ENCODE data around the gene RAB7A. TPM values are rescaled to one million over a fixed set of nuclear protein-coding genes. Genes with fewer than 3 reads are reported as not detected.

Gene RAB7A
- total RNA-seq, 1 experiment from 2014 or later, result 233 TPM

DNA sequence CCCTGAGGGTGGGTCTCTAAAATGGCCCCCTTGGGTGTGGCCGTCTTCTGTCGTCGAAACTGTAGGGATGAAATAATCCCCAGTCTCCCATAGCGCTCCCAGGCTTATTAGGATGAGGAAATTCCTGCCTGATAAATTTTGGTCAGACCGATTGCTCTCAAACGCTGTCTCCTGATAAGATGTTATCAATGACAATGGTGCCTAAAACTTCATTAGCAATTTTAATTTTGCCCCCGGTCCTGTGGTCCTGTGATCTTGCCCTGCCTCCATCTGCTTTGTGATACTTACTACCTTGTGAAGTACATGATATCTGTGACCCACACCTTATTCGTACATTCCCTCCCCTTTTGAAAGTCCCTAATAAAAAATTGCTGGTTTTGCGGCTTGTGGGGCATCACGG, 5.1 kb upstream of the RAB7A start:
- H3K36me3 ChIP-seq (ENCODE audit: control insufficient read depth in 1 of 2, insufficient read depth in 2 of 2, low read length in 2 of 2), result no peaks in the 10 kb centered on the region
- H3K4me2 ChIP-seq (ENCODE audit: low read length), result no peak overlapping the region
- intact Hi-C loops (cut with micrococcal nuclease), result no loop called here
- no peak overlapping the region for H3K9ac ChIP-seq (ENCODE audit: low read length)
- no peak overlapping the region for H2AFZ ChIP-seq (ENCODE audit: low read depth, low read length, poor library complexity, severe bottlenecking)
- CTCF ChIA-PET, result no interaction called here
- POLR2A ChIA-PET, result no interaction called here
- TF ChIP-seq, protein P1, sequence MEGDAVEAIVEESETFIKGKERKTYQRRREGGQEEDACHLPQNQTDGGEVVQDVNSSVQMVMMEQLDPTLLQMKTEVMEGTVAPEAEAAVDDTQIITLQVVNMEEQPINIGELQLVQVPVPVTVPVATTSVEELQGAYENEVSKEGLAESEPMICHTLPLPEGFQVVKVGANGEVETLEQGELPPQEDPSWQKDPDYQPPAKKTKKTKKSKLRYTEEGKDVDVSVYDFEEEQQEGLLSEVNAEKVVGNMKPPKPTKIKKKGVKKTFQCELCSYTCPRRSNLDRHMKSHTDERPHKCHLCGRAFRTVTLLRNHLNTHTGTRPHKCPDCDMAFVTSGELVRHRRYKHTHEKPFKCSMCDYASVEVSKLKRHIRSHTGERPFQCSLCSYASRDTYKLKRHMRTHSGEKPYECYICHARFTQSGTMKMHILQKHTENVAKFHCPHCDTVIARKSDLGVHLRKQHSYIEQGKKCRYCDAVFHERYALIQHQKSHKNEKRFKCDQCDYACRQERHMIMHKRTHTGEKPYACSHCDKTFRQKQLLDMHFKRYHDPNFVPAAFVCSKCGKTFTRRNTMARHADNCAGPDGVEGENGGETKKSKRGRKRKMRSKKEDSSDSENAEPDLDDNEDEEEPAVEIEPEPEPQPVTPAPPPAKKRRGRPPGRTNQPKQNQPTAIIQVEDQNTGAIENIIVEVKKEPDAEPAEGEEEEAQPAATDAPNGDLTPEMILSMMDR (IDR thresholded peaks at IDR 0.05 in 2 of 3, conservative IDR thresholded peaks at IDR 0.05 in 1 of 3; ENCODE audit: borderline replicate concordance in 1 of 3, insufficient read depth in 1 of 3, low read depth in 2 of 3, low read length in 2 of 3), result no peak
- TF ChIP-seq EZH2 (IDR thresholded peaks at IDR 0.05) (no peak), TCF7L2 (IDR thresholded peaks at IDR 0.05; ENCODE audit: borderline replicate concordance, extremely low read depth, insufficient read depth, insufficient read length) (no peak), EGR1 (IDR thresholded peaks at IDR 0.05; ENCODE audit: low read depth) (no peak), JUND (IDR thresholded peaks at IDR 0.05) (no peak), FOSL1 (IDR thresholded peaks at IDR 0.05; ENCODE audit: low read depth) (no peak), YY1 (IDR thresholded peaks at IDR 0.05; ENCODE audit: extremely low read depth, insufficient replicate concordance, low read depth, low read length) (no peak), RAD21 (IDR thresholded peaks at IDR 0.05; ENCODE audit: low read depth) (no peak), ZFX (IDR thresholded peaks at IDR 0.05) (no peak), CEBPB (IDR thresholded peaks at IDR 0.05; ENCODE audit: low read depth) (no peak), SP1 (IDR thresholded peaks at IDR 0.05; ENCODE audit: low read depth) (no peak), SRF (IDR thresholded peaks at IDR 0.05; ENCODE audit: low read depth) (no peak), POLR2AphosphoS5 (IDR thresholded peaks at IDR 0.05; ENCODE audit: low read depth, low read length) (no peak), ZNF274 (IDR thresholded peaks at IDR 0.05; ENCODE audit: low read depth, low read length) (no peak), SIN3A (IDR thresholded peaks at IDR 0.05; ENCODE audit: low read depth) (no peak)
- TF ChIP-seq, protein P2, sequence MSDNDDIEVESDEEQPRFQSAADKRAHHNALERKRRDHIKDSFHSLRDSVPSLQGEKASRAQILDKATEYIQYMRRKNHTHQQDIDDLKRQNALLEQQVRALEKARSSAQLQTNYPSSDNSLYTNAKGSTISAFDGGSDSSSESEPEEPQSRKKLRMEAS (IDR thresholded peaks at IDR 0.05), result no peak
- TF ChIP-seq, protein P3, sequence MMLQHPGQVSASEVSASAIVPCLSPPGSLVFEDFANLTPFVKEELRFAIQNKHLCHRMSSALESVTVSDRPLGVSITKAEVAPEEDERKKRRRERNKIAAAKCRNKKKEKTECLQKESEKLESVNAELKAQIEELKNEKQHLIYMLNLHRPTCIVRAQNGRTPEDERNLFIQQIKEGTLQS (IDR thresholded peaks at IDR 0.05), result no peak
- TF ChIP-seq, protein P4, sequence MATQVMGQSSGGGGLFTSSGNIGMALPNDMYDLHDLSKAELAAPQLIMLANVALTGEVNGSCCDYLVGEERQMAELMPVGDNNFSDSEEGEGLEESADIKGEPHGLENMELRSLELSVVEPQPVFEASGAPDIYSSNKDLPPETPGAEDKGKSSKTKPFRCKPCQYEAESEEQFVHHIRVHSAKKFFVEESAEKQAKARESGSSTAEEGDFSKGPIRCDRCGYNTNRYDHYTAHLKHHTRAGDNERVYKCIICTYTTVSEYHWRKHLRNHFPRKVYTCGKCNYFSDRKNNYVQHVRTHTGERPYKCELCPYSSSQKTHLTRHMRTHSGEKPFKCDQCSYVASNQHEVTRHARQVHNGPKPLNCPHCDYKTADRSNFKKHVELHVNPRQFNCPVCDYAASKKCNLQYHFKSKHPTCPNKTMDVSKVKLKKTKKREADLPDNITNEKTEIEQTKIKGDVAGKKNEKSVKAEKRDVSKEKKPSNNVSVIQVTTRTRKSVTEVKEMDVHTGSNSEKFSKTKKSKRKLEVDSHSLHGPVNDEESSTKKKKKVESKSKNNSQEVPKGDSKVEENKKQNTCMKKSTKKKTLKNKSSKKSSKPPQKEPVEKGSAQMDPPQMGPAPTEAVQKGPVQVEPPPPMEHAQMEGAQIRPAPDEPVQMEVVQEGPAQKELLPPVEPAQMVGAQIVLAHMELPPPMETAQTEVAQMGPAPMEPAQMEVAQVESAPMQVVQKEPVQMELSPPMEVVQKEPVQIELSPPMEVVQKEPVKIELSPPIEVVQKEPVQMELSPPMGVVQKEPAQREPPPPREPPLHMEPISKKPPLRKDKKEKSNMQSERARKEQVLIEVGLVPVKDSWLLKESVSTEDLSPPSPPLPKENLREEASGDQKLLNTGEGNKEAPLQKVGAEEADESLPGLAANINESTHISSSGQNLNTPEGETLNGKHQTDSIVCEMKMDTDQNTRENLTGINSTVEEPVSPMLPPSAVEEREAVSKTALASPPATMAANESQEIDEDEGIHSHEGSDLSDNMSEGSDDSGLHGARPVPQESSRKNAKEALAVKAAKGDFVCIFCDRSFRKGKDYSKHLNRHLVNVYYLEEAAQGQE (IDR thresholded peaks at IDR 0.05; ENCODE audit: low read depth), result no peak
- H3K27me3 ChIP-seq (ENCODE audit: insufficient read depth, low read length), result no peaks in the 10 kb centered on the region
- H3K4me1 ChIP-seq (ENCODE audit: control insufficient read depth in 1 of 2, insufficient read depth in 2 of 2, low read length in 2 of 2), result peaks cover 0 to 6% of the 10 kb centered on the region in 2 experiments; a peak in 2 of 4 replicates
- BruUV-seq (replicated peaks), result no TSS peak
- no peaks in the 10 kb centered on the region for H4K20me1 ChIP-seq (ENCODE audit: insufficient read depth)
- H3K79me2 ChIP-seq (ENCODE audit: insufficient read depth, low read length), result no peaks in the 10 kb centered on the region
- no peak overlapping the region for H3K27ac ChIP-seq (ENCODE audit: low read depth, low read length)
- RAD21 ChIA-PET (ENCODE audit: low non-redundant PET in 1 of 2, low total read pairs in 2 of 2, uncharacterized antibody in 2 of 2, unreplicated experiment in 2 of 2), result no interaction called here
- H3K9me3 ChIP-seq (ENCODE audit: control insufficient read depth in 1 of 2, insufficient read depth in 1 of 2, low read depth in 1 of 2, low read length in 2 of 2), result no peaks in the 10 kb centered on the region
- ATAC-seq (no peak), DNase-seq (ENCODE audit: low read depth, low spot score) (no peak)
- no peaks in the 10 kb centered on the region for H3K9me2 ChIP-seq (ENCODE audit: insufficient read depth)
- no peak overlapping the region for H3K4me3 ChIP-seq (replicated peaks in 1 of 2; ENCODE audit: low read depth in 1 of 2, low read length in 2 of 2)

Data from HCT116 (cell line).